Skeletal muscle tissue (tissue), 4 donors: Measurements from ENCODE around the gene CCDC8. TPM values are rescaled to one million over a fixed set of nuclear protein-coding genes. Genes with fewer than 3 reads are reported as not detected.
"Not testable (repeated sequence)": the region's sequence is repeated elsewhere in the genome, so short reads cannot be mapped to it uniquely, and the experiment has no call there.

ENCODE experiments used
- H3K27ac ChIP-seq: one replicate; pipeline ENCODE4 v1.7.0; 2013; ENCODE audit warnings: mild to moderate bottlenecking, low read depth, low read length, inconsistent platforms
- H3K27me3 ChIP-seq, 3 donors: one replicate each; pipeline ENCODE4 v1.7.0; 2013; ENCODE audit warnings: low read length in 3 of 3; ENCODE audit not compliant: control insufficient read depth in 3 of 3, insufficient read depth in 3 of 3
- H3K36me3 ChIP-seq, 3 donors: one replicate each; pipeline ENCODE4 v1.7.0; 2013; ENCODE audit warnings: low read length in 3 of 3; ENCODE audit not compliant: control insufficient read depth in 3 of 3, insufficient read depth in 3 of 3
- H3K4me1 ChIP-seq, 3 donors: one replicate each; pipeline ENCODE4 v1.7.0; 2013; ENCODE audit warnings: low read length in 3 of 3, mild to moderate bottlenecking in 3 of 3; ENCODE audit not compliant: control insufficient read depth in 3 of 3, insufficient read depth in 3 of 3
- H3K4me3 ChIP-seq, 3 donors: one replicate each; pipeline ENCODE4 v1.7.0; 2013; ENCODE audit warnings: low read length in 3 of 3
- H3K9ac ChIP-seq, 3 donors: one replicate each; pipeline ENCODE4 v1.7.0; 2013; ENCODE audit warnings: low read length in 3 of 3, mild to moderate bottlenecking in 3 of 3, moderate library complexity in 2 of 3, low read depth in 1 of 3
- H3K9me3 ChIP-seq, 3 donors: one replicate each; pipeline ENCODE4 v1.7.0; 2013; ENCODE audit warnings: low read length in 3 of 3; ENCODE audit not compliant: control insufficient read depth in 3 of 3
- total RNA-seq: library from RNA; depleted of rRNA; stranded (reverse); fragments of >200 nt; gene quantifications from one replicate; pipeline ENCODE4 v1.2.3, GENCODE V29; 2014
- donor health status: Osteomylitis.

CCDC8 gene
- total RNA-seq, 1 donor from 2014 or later: 67.8 TPM

DNA sequence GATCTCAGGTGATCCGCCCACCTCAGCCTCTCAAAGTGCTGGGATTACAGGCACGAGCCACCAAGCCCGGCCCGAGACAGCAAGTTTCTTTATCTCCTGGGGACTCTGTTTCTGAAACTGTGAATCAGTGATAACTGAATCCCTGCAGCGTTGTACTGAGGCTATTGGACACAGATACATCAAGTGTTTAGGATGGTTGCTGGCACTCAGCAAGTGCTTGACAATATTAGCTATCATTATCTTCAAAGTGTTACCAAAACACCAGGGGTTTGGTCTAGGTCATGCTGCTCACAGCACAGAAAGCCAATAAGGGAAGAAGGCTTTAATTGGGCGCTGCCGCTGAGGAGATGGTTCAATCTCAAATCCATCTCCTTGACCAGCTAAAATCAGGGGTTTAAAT, 35.9 kb upstream of the CCDC8 start:
- Histone ChIP-seq H3K9ac (no peak overlapping the region), H3K9me3 (no peaks in the 10 kb centered on the region), H3K27ac (no peak overlapping the region), H3K4me3 (no peak overlapping the region), H3K27me3 (no peaks in the 10 kb centered on the region), H3K4me1 (peaks cover 0 to 4% (median 0%) of the 10 kb centered on the region in 3 donors), H3K36me3 (no peaks in the 10 kb centered on the region)

GRCh38 chr19:46448601-46449000, 35.2 kb upstream of the CCDC8 start:
- no peak overlapping the region for H3K27ac ChIP-seq
- H3K9me3 ChIP-seq: no peaks in the 10 kb centered on the region
- H3K9ac ChIP-seq: no peak overlapping the region
- H3K4me3 ChIP-seq: no peak overlapping the region
- no peaks in the 10 kb centered on the region for H3K27me3 ChIP-seq
- H3K36me3 ChIP-seq: no peaks in the 10 kb centered on the region
- peaks cover 0 to 4% (median 0%) of the 10 kb centered on the region in 3 donors for H3K4me1 ChIP-seq

- H3K36me3 ChIP-seq: no peaks in the 10 kb centered on the region
- no peaks in the 10 kb centered on the region for H3K9me3 ChIP-seq
- H3K27ac ChIP-seq: no peak overlapping the region
- H3K9ac ChIP-seq: no peak overlapping the region
- H3K4me1 ChIP-seq: peaks cover 0 to 4% (median 3%) of the 10 kb centered on the region in 3 donors
- no peaks in the 10 kb centered on the region for H3K27me3 ChIP-seq
- H3K4me3 ChIP-seq: no peak overlapping the region
Measured at GRCh38 chr19:46447824-46448223, 34.5 kb upstream of the CCDC8 start.

DNA sequence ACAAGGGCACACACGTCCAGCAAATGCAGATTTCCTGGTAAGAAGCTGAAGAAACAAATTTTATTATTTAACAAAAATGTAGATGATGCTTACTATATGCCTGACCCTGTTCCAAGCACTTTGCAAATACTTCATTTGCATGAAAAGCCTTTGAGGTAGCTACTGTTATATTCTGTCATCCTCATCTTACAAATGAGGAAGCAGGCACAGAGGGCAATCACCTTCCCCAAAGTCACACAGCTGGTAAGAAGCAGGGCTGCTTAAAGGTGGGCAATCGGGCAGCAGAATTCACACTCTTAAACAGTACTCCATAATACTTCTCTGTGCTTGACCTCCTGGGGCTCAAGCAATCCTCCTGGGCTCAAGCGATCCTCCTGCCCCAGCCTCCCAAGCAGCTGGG, 33.6 kb upstream of the CCDC8 start:
- Histone ChIP-seq H3K4me1 (peaks cover 0 to 4% (median 4%) of the 10 kb centered on the region in 3 donors), H3K4me3 (no peak overlapping the region), H3K36me3 (no peaks in the 10 kb centered on the region), H3K9ac (no peak overlapping the region), H3K9me3 (no peaks in the 10 kb centered on the region), H3K27ac (no peak overlapping the region), H3K27me3 (no peaks in the 10 kb centered on the region)

DNA sequence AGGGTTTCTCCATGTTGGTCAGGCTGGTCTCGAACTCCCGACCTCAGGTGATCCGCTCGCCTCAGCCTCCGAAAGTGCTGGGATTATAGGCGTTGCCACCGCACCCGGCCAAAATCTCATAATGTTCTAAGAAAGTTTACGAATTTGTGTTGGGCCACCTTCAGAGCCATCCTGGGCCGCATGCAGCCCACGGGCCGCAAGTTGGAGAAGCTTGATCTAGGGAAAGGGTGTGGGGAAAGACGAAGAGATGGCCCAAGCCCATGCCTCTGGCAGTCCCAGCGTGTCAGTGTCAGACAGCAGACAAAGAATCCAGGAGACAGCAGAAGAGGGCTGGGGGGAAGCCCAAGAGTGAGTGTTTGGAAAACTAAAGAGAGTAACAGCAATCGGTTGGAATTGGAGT, 32.7 kb upstream of the CCDC8 start:
- Histone ChIP-seq H3K9ac (no peak overlapping the region), H3K36me3 (no peaks in the 10 kb centered on the region), H3K4me1 (peaks cover 0 to 4% (median 2%) of the 10 kb centered on the region in 3 donors), H3K9me3 (no peaks in the 10 kb centered on the region), H3K27ac (no peak overlapping the region), H3K4me3 (no peak overlapping the region), H3K27me3 (no peaks in the 10 kb centered on the region)

GRCh38 chr19:46442808-46443450, 29.6 kb upstream of the CCDC8 start:
- no peaks in the 10 kb centered on the region for H3K27me3 ChIP-seq
- H3K4me3 ChIP-seq: no peak overlapping the region
- no peaks in the 10 kb centered on the region for H3K9me3 ChIP-seq
- peaks cover 0 to 4% (median 0%) of the 10 kb centered on the region in 3 donors for H3K4me1 ChIP-seq
- no peak overlapping the region for H3K9ac ChIP-seq
- no peaks in the 10 kb centered on the region for H3K36me3 ChIP-seq
- no peak overlapping the region for H3K27ac ChIP-seq

GRCh38 chr19:46441866-46442265, 28.5 kb upstream of the CCDC8 start:
- Histone ChIP-seq H3K9ac (no peak overlapping the region), H3K36me3 (no peaks in the 10 kb centered on the region), H3K4me3 (no peak overlapping the region), H3K4me1 (peaks cover 0 to 4% (median 0%) of the 10 kb centered on the region in 3 donors), H3K9me3 (no peaks in the 10 kb centered on the region), H3K27me3 (no peaks in the 10 kb centered on the region), H3K27ac (no peak overlapping the region)

GRCh38 chr19:46435689-46436088, 22.3 kb upstream of the CCDC8 start:
- H3K36me3 ChIP-seq, H3K9me3 ChIP-seq, H3K4me1 ChIP-seq, H3K9ac ChIP-seq, H3K27ac ChIP-seq, H3K4me3 ChIP-seq: not testable (repeated sequence)
- H3K27me3 ChIP-seq: peaks cover 6 to 10% (median 9%) of the 10 kb centered on the region in 3 donors

- Histone ChIP-seq H3K9ac (no peak overlapping the region), H3K27me3 (peaks cover 6 to 12% (median 11%) of the 10 kb centered on the region in 3 donors), H3K36me3 (no peaks in the 10 kb centered on the region), H3K27ac (no peak overlapping the region), H3K9me3 (no peaks in the 10 kb centered on the region), H3K4me1 (no peaks in the 10 kb centered on the region), H3K4me3 (no peak overlapping the region)
Measured at GRCh38 chr19:46435009-46435408, 21.6 kb upstream of the CCDC8 start.

DNA sequence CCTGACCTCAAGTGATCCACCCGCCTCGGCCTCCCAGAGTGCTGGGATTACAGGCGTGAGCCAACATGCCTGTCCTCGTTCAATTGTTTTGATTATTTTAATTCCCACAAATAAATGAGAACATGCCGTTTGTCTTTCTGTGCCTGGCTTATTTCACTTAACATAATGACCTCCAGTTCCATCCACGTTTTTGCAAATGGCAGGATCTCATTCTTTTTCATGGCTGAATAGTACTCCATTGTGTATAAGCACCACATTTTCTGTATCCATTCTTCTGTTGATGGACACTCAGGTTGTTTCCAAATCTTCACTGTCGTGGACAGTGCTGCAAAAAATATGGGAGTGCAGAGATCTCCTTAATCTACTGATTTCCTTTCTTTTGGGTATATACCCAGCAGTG, 20.1 kb upstream of the CCDC8 start:
- H3K9me3 ChIP-seq: not testable (repeated sequence)

More for the DNA sequence above, 20.1 kb upstream of the CCDC8 start:
- H3K4me1 ChIP-seq, H3K36me3 ChIP-seq, H3K4me3 ChIP-seq, H3K27ac ChIP-seq, H3K9ac ChIP-seq: not testable (repeated sequence)
- H3K27me3 ChIP-seq: peaks cover 8 to 23% (median 20%) of the 10 kb centered on the region in 3 donors
